Thoracic aorta (tissue), 2 donors: ENCODE measurements around the gene RNF113B. TPM values are rescaled to one million over a fixed set of nuclear protein-coding genes. Genes with fewer than 3 reads are reported as not detected.

Experiments
- ATAC-seq: fragments of 150-250 bp; one replicate; pipeline ENCODE4 v1.8.0; 2017; ENCODE audit warnings: low read depth; ENCODE audit not compliant: insufficient number of reproducible peaks, low FRiP score
- DNase-seq: peaks from one replicate; pipeline ENCODE4 v3.0.0-alpha.2; 2020; ENCODE audit warnings: low spot score
- H3K27ac ChIP-seq, 2 donors: fragments of 200-600 bp; sonication (generic); 1 replicate in 1 of 2; 2 replicates in 1 of 2; pipeline ENCODE4 v1.5.1; 2016; ENCODE audit warnings: mild to moderate bottlenecking in 2 of 2, moderate library complexity in 2 of 2
- H3K27me3 ChIP-seq: fragments of 200-600 bp; sonication (generic); replicated peaks from 2 replicates; pipeline ENCODE4 v1.6.0; 2016; ENCODE audit warnings: mild to moderate bottlenecking; ENCODE audit not compliant: insufficient read depth
- H3K36me3 ChIP-seq: fragments of 200-600 bp; sonication (generic); one replicate; pipeline ENCODE4 v1.5.1; 2016
- H3K4me1 ChIP-seq, 2 donors: fragments of 200-600 bp; sonication (generic); 1 replicate in 1 of 2; 2 replicates in 1 of 2; pipeline versions ENCODE4 v1.5.1 to v1.6.0; 2016; ENCODE audit warnings: low read depth in 2 of 2, mild to moderate bottlenecking in 1 of 2; ENCODE audit not compliant: control insufficient read depth in 1 of 2
- H3K4me3 ChIP-seq: fragments of 200-600 bp; sonication (generic); 2 replicates; pipeline ENCODE4 v1.5.1; 2016; ENCODE audit warnings: mild to moderate bottlenecking
- H3K9me3 ChIP-seq: fragments of 200-600 bp; sonication (generic); 2 replicates; pipeline ENCODE4 v1.5.1; 2016
- total RNA-seq, 2 donors: library from RNA; depleted of rRNA; stranded (reverse); fragments of >200 nt; gene quantifications; one replicate each; pipeline versions ENCODE4 v1.1.0 to v1.2.3, GENCODE V29; 2016
- TF ChIP-seq, protein P1 (sequence below): fragments of 200-600 bp; sonication (generic); IDR thresholded peaks from one replicate; pipeline ENCODE4 v1.5.1; 2019; ENCODE audit warnings: antibody characterized with exemption

Gene RNF113B
- total RNA-seq, 2 donors from 2014 or later = not detected

DNA sequence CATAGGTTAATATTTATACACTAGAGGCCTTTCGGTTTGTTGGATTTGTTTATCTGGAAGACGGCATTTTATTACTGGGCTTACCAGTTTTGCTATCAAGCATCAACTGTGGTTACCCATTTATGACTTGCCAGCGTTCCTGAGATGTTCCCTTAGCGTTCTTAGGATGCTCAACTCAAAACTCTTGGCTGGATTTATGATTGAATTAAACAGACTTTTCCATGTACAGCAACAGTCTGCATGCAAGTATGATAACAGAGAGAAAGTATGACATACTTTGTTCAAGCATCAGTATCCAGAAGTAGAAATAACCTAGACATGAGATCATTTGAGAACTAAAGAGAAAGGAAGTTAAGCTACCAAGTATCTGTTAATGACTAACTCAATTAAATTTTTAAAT lies 29.9 kb upstream of the RNF113B start:
- Histone ChIP-seq H3K27ac (no peak overlapping the region), H3K9me3 (peaks cover 13% of the 10 kb centered on the region), H3K27me3 (no peaks in the 10 kb centered on the region), H3K4me3 (no peak overlapping the region), H3K4me1 (peaks cover 0 to 7% of the 10 kb centered on the region in 2 donors), H3K36me3 (no peaks in the 10 kb centered on the region)
- DNase-seq (no peak), ATAC-seq (no peak)
- TF ChIP-seq, protein P1, sequence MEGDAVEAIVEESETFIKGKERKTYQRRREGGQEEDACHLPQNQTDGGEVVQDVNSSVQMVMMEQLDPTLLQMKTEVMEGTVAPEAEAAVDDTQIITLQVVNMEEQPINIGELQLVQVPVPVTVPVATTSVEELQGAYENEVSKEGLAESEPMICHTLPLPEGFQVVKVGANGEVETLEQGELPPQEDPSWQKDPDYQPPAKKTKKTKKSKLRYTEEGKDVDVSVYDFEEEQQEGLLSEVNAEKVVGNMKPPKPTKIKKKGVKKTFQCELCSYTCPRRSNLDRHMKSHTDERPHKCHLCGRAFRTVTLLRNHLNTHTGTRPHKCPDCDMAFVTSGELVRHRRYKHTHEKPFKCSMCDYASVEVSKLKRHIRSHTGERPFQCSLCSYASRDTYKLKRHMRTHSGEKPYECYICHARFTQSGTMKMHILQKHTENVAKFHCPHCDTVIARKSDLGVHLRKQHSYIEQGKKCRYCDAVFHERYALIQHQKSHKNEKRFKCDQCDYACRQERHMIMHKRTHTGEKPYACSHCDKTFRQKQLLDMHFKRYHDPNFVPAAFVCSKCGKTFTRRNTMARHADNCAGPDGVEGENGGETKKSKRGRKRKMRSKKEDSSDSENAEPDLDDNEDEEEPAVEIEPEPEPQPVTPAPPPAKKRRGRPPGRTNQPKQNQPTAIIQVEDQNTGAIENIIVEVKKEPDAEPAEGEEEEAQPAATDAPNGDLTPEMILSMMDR = no peak

DNA sequence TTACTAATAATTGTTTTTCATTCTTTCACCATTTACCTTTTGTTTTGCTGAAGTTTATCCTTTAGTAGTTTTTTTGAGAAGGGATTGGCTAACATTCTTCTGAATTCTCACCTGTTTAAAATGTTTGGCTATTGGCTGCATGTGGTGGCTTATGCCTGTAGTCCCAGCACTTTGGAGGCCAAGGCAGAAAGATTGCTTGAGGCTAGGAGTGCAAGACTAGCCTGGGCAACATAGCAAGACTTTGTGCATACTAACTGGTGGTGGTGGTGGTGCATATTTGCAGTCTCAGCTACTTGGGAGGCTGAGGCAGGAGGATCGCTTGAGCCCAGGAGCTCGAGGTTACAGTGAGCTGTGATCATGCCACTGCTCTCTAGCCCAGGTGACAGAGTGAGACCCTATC lies 27.5 kb upstream of the RNF113B start:
- no peak for ATAC-seq
- Histone ChIP-seq H3K4me3 (no peak overlapping the region), H3K36me3 (no peaks in the 10 kb centered on the region), H3K4me1 (peaks cover 0 to 7% of the 10 kb centered on the region in 2 donors), H3K27ac (no peak overlapping the region), H3K27me3 (no peaks in the 10 kb centered on the region), H3K9me3 (peaks cover 13% of the 10 kb centered on the region)
- no peak for DNase-seq
- TF ChIP-seq, protein P1 = no peak

DNA sequence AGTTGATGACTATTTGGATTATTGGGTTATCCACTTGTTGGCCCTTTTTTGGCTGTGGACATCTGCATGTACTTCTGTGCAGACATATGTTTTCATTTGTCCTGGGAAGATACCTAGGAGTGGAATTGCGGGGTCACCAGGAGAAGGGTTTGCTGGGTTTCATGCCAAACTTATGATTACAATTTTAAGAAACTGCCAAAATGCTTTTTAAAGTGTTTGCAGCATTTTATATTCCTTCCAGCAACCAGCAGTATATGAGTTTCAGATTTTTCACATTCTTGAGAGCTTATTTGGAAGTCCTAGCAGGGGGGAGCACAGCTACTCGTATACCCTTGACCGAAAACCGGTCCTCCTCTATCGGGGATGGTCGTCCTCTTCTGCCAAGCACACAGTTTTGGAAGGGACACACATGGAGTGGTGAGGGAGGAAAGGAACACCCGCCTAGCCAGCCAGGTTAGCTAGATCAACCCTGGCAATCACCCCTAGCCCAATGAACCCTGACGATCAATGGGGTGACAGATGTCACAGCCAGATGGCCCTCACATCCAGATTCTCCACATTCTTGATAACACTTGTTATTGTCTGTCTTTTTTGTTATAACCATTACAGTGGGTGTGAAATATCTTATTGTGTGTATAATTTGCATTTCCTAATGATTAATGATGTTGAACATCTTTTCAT lies 26.7 kb upstream of the RNF113B start:
- no peak for DNase-seq
- peaks cover 13% of the 10 kb centered on the region for H3K9me3 ChIP-seq
- H3K4me3 ChIP-seq = no peak overlapping the region
- H3K27ac ChIP-seq = no peak overlapping the region
- no peak for ATAC-seq
- TF ChIP-seq, protein P1 = no peak
- no peaks in the 10 kb centered on the region for H3K36me3 ChIP-seq
- H3K27me3 ChIP-seq = no peaks in the 10 kb centered on the region
- peaks cover 0 to 7% of the 10 kb centered on the region in 2 donors for H3K4me1 ChIP-seq

DNA sequence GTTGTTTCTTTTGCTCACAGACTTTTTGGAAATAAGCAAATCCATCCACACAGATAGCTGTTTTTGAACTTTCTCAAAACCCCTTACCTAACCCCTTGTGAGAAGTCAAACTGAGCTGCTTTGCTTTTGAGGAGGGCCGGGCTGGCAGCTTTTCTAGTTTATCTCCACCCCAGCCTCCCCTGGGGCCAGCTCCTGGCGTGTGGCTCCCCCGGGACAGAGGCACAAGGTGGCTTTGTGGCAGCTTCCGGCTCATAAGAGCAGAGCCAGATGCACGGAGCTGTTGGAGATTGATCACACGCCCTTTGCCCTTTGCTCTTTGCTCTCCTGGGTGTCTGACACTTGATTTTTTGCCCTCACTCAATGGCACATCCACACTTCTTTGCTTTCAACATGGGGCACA lies 24.9 kb upstream of the RNF113B start:
- no peak for ATAC-seq
- no peak overlapping the region for H3K27ac ChIP-seq

DNA sequence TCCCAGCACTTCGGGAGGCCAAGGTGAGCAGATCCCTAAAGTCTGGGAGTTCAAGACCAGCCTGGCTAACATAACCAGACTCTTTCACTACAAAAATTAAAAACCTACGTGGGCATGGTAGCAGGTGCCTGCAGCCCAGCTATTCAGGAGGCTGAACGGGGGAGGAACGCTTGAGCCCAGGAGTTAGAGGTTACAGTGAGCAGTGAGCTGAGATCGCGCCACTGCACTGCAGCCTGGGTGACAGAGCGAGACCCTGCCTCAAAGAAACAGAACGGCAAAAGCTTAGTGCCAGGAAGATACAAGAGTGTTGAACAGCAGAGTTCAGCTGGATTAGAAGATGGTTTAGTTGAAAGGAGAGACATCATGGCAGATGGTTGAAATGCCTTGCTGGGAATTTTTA lies 24.1 kb upstream of the RNF113B start:
- TF ChIP-seq, protein P1 = no peak
- Histone ChIP-seq H3K4me1 (no peaks in the 10 kb centered on the region), H3K27ac (no peak overlapping the region)

More for the DNA sequence above, 24.9 kb upstream of the RNF113B start:
- no peak overlapping the region for H3K4me3 ChIP-seq
- peaks cover 0 to under 1% of the 10 kb centered on the region in 2 donors for H3K4me1 ChIP-seq
- no peaks in the 10 kb centered on the region for H3K27me3 ChIP-seq
- no peaks in the 10 kb centered on the region for H3K36me3 ChIP-seq
- DNase-seq = no peak
- peaks cover 13% of the 10 kb centered on the region for H3K9me3 ChIP-seq
- TF ChIP-seq, protein P1 = no peak

More for the DNA sequence above, 24.1 kb upstream of the RNF113B start:
- no peak for ATAC-seq
- no peak for DNase-seq
- Histone ChIP-seq H3K4me3 (no peak overlapping the region), H3K27me3 (no peaks in the 10 kb centered on the region), H3K36me3 (no peaks in the 10 kb centered on the region), H3K9me3 (peaks cover 10% of the 10 kb centered on the region)
